GM13976 (cell line): ENCODE data around the gene ARHGAP35.

ENCODE experiments used
- DNase-seq: peaks from one replicate; pipeline ENCODE4 v3.0.0; 2012; ENCODE audit warnings: low spot score
- in situ Hi-C: fragments of 300-500 bp; cut with MboI; formaldehyde crosslinking; loops from one replicate; pipeline ENCODE4 v1.12.0; 2022; ENCODE audit warnings: low sequenced_read_pairs, mixed read lengths, inconsistent platforms; ENCODE audit not compliant: unreplicated experiment
- TF ChIP-seq, protein P1 (sequence below): IDR thresholded peaks from 2 replicates; pipeline ENCODE4 v1.5.1; 2012; ENCODE audit warnings: borderline replicate concordance, mild to moderate bottlenecking; ENCODE audit not compliant: insufficient read depth; ENCODE audit errors: extremely low read depth, missing control alignments, control extremely low read depth

Gene ARHGAP35

DNA sequence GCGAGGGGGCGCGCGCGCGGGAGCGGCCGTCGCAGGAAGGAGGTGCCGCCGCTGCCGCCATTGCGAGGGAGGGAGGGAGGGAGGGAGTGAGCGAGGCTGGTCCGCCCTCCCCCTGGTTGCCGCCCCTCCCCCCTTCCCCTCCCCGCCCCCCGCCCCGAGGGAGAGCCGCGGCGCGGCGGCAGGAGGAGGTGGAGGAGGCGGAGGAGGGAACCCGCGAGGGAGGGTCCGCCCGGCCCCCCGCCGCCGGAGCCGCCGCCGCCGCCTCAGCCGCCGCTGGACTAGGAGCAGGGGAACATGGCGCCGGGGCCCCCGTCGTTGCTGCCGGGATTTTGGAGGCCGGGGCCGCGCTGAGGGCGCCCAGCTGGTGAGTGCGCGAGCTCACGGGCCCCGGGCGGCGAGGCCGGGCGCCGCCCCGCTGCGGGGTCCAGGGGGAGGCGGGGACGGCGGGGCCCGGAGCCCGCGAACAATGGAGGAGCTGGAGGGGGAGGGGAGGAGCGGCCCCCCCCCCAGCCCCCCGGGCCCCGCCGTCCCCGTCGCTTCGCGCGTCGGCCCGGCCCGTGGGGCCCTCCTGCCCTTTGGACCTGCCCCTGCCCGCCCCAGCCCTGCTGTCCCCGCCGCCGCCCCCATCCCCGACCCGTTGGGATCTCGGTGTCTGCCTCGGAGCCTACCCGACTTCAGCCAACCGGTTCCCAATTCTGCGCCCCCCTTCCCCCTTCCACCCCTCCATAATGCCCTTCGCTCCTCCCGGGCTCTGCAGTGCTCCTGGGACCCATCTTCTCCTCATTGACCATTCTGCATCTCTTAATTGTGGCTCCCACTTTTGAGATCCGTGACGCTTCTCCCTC, at the start of gene ARHGAP35:
TSS of gene ARHGAP35 (plus strand) at position 152 of the 845 bp plus-strand sequence. CDS start 57,679 bp downstream, outside the sequence.
- TF ChIP-seq, protein P1, sequence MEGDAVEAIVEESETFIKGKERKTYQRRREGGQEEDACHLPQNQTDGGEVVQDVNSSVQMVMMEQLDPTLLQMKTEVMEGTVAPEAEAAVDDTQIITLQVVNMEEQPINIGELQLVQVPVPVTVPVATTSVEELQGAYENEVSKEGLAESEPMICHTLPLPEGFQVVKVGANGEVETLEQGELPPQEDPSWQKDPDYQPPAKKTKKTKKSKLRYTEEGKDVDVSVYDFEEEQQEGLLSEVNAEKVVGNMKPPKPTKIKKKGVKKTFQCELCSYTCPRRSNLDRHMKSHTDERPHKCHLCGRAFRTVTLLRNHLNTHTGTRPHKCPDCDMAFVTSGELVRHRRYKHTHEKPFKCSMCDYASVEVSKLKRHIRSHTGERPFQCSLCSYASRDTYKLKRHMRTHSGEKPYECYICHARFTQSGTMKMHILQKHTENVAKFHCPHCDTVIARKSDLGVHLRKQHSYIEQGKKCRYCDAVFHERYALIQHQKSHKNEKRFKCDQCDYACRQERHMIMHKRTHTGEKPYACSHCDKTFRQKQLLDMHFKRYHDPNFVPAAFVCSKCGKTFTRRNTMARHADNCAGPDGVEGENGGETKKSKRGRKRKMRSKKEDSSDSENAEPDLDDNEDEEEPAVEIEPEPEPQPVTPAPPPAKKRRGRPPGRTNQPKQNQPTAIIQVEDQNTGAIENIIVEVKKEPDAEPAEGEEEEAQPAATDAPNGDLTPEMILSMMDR: no peak
- in situ Hi-C loops: no loop called here
- DNase-seq: peak; percentile 95

DNA sequence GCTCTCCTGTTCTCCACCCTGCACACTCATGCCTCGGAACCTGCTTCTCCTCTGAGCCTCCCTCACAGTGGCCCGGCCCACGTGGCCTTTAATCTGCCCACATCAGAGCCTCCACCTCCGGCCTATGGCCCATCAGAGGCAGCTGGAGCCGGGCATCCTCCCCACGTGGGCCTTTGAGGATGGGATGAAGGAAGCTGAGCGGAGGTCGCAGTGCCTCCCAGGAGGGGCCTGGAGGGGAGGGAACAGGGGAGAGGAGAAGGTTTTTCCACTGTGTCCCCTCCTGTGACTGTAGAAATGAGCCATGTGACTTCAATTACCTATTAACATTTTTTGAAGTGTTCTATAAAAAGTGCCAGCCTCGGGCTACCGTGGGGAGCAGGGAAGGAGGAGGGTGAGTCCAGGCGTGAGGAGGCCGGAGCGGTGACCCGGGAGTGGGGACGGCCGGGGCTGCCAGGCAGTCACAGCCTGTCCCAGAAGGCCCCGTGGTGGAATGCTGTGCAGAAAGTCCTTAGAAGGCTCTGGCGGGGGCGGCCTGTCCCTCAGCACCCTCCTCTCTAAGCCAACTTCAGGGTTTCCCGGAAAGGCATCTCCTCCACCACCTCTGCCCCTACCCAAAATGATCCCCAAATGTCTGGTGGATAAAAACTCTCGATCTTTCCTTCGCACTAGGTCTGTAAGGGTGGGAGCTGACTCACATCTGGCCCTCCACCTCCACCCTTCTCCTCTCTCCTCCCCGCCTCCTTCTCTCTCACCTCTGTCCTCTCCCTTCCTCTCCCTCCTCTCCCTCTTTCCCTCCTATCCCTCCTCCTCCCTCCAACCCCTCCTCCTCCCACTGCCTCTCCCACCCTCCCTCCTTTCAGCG, 47.6 kb upstream of the ARHGAP35 start:
- TF ChIP-seq, protein P1: no peak
- in situ Hi-C loops: no loop called here
- no peak for DNase-seq

DNA sequence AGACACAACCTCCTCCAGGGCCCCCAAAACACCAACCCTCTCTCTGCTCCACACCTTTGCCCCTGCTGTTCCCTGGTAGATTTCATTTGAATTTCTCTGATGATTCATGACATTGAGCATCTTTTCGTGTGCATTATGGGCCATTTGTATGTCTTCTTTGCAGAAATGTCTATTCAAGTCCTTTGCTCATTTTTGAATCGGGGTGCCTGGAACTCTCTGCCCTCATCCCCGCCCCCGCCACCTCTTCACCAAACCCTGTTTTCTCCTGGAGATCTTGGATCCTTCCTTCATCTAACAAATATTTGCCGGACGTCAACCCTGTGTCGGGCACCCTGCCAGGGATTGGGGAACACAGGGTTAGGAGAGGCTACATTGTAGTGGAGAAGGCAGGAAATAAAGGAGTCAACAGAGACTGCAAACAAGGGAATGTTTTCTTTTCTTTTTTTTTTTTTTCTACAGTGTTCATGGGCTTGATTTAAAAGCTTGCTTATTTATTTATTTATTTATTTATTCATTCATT, 46.9 kb upstream of the ARHGAP35 start:
- TF ChIP-seq, protein P1: no peak
- in situ Hi-C loops: no loop called here

DNA sequence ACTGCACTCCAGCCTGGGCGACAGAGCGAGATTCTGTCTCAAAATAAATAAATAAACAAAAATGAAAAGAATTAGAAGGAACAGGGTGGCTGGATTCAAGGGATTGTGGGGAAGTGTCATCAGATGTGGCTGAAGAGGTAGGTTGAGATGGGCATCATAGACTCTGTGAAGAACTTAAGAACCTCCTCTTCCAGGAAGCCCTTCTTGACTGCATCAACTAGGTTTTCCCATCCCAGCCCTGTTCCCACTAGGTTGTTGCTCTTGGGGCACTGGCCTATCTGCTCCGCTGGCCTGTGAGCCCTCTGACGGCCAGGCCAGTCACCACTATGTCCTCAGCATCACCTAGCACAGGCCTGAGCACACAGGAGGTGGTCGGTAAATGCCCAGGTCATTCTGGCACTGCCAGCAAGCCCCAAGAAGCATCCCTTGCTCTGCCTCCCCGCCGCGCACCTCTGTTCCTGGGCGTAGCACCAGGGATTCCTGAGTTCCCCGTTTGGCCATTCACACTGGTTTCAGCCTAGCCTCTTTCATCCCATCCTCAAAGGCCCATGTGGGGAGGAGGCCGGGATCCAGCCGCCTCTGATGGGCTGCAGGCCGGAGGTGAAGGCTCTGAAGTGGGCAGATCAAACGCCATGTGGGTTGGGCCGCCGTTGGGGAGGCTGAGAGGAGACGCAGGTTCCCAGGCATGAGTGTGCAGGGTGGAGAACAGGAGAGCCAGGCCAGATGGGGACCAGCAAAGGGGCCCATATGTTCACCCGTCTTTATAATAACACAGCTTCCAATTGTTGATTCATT, 44.8 kb upstream of the ARHGAP35 start:
- in situ Hi-C loops: no loop called here
- DNase-seq: no peak
- TF ChIP-seq, protein P1: no peak

More for the DNA sequence above, 46.9 kb upstream of the ARHGAP35 start:
- DNase-seq: no peak

DNA sequence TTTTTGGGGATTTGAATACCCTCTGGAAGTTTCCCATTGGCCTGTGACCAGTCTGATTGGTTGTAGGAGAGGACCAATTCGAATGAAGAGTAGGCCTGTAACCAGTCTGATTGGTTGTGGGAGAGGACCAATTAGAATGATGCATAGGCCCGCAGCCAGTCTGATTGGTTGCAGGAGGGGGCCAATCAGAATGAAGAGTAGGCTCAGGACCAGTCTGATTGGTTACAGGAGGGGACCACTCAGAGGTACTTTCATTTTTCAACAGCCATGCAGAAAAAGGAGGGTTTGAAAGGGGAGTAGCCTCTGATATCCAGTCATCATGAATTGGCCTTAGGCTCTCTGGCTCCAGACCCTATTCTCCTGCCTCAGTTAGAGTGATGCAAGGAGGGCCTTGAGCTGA, 42.0 kb upstream of the ARHGAP35 start:
- TF ChIP-seq, protein P1: no peak
- no peak for DNase-seq
- in situ Hi-C loops: no loop called here
